ENCODE results near the gene VSTM2A.

VSTM2A gene

DNA sequence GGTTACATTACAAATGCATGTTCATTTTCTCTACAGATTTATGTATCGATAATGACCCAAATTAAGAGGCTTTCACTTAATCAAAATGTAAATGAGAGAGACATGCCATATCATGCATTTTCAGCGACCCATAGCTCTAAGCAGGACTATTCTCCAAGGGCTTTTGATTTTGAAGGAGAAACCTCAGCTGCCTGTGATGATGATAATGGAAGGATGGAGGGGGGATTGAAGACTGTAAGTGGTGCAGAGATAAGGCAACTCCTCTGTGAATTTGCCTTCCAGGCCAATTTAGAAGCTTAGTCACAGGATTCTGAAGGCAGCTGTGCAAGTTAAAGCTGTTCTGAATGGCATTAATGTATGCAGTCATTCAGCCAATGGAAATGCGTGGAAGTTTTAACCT lies 8.3 kb downstream of the VSTM2A start:
- Histone ChIP-seq H3K36me3 (ENCODE audit: control insufficient read depth, insufficient read depth, low read length) (no peaks in the 10 kb centered on the region), H3K4me1 (ENCODE audit: control insufficient read depth, insufficient read depth, low read length, poor library complexity, severe bottlenecking) (no peaks in the 10 kb centered on the region), H3K4me3 (ENCODE audit: extremely low read depth, insufficient read depth, low read length, poor library complexity, severe bottlenecking) (no peak overlapping the region), H3K27ac (ENCODE audit: low read depth, low read length, severe bottlenecking) (no peak overlapping the region), H3K9me3 (ENCODE audit: control insufficient read depth, low read length) (no peaks in the 10 kb centered on the region)
- 100% methylated on average over 1 of the region's 3 CpGs for WGBS, 2 experiments (ENCODE audit: insufficient coverage in 2 of 2)

DNA sequence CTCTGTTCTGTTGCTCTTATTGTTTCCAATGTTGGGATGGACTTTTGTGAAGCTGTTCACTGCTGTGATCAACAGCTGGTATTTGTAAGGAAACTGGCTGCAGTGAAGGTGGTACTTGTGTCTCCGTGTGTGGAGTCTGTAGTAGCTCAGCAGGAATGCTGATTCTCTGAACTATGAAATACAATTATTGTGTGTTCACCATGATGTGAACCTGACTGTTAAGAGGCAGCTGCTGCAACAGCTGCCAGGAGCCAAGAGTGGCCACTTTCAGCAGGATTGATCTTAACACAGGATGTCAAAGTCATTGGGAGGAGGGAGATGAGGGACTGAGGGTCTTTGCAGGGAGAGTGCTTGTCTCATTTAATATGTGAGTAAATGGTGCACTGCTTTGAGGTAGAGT lies 13.9 kb downstream of the VSTM2A start:
- Histone ChIP-seq H3K4me3 (ENCODE audit: extremely low read depth, insufficient read depth, low read length, poor library complexity, severe bottlenecking) (no peak overlapping the region), H3K4me1 (ENCODE audit: control insufficient read depth, insufficient read depth, low read length, poor library complexity, severe bottlenecking) (no peaks in the 10 kb centered on the region), H3K36me3 (ENCODE audit: control insufficient read depth, insufficient read depth, low read length) (no peaks in the 10 kb centered on the region), H3K27ac (ENCODE audit: low read depth, low read length, severe bottlenecking) (no peak overlapping the region), H3K9me3 (ENCODE audit: control insufficient read depth, low read length) (no peaks in the 10 kb centered on the region)
- 33 to 44% methylated on average over 1 of the region's 1 CpG for WGBS, 2 experiments (ENCODE audit: insufficient coverage in 2 of 2)

DNA sequence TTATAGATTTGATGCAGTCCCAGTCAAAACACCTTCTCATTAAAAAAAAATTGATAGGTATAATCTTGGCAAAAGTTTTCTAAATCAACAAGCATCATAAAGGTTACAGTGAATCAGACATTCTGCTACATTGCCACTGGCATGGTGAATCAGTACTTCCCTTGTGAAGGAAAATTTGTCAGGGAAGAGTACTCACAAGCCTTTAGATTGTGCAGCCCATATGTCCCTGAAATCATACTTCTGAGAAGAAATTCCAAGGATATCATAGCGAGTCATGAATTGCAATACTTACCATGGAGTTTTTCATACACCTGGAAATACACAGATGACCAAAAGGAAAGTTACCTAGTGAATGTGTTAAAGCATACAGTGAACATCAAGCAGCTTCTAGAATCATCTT lies 17.2 kb downstream of the VSTM2A start:
- H3K36me3 ChIP-seq (ENCODE audit: control insufficient read depth, insufficient read depth, low read length) = no peaks in the 10 kb centered on the region
- no peak overlapping the region for H3K27ac ChIP-seq (ENCODE audit: low read depth, low read length, severe bottlenecking)
- H3K4me3 ChIP-seq (ENCODE audit: extremely low read depth, insufficient read depth, low read length, poor library complexity, severe bottlenecking) = no peak overlapping the region
- H3K9me3 ChIP-seq (ENCODE audit: control insufficient read depth, low read length) = no peaks in the 10 kb centered on the region
- H3K4me1 ChIP-seq (ENCODE audit: control insufficient read depth, insufficient read depth, low read length, poor library complexity, severe bottlenecking) = no peaks in the 10 kb centered on the region
- no CpG with 5 or more reads among the region's 1 CpG for WGBS, 2 experiments (ENCODE audit: insufficient coverage in 2 of 2)

DNA sequence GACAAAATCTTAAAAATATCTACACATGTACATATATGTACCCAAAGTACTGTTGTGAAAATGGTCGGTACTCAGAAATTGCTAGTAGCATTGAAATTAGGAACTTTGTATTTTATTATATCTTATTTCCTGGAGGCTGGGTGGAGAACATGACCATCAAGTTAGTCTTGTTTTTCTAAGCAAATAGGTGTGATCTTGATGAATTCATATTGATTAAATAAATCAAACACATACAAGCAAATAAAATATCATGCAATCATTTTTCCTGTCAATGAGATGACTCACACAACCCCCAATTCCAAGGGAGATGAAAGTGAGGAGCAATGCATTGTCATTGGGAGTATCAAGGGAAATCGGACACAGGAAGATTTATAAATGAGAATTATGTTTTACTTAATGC lies 18.0 kb downstream of the VSTM2A start:
- Histone ChIP-seq H3K4me1 (ENCODE audit: control insufficient read depth, insufficient read depth, low read length, poor library complexity, severe bottlenecking) (no peaks in the 10 kb centered on the region), H3K36me3 (ENCODE audit: control insufficient read depth, insufficient read depth, low read length) (no peaks in the 10 kb centered on the region), H3K4me3 (ENCODE audit: extremely low read depth, insufficient read depth, low read length, poor library complexity, severe bottlenecking) (no peak overlapping the region), H3K27ac (ENCODE audit: low read depth, low read length, severe bottlenecking) (no peak overlapping the region), H3K9me3 (ENCODE audit: control insufficient read depth, low read length) (no peaks in the 10 kb centered on the region)
- no CpG with 5 or more reads among the region's 2 CpGs for WGBS, 2 experiments (ENCODE audit: insufficient coverage in 2 of 2)

DNA sequence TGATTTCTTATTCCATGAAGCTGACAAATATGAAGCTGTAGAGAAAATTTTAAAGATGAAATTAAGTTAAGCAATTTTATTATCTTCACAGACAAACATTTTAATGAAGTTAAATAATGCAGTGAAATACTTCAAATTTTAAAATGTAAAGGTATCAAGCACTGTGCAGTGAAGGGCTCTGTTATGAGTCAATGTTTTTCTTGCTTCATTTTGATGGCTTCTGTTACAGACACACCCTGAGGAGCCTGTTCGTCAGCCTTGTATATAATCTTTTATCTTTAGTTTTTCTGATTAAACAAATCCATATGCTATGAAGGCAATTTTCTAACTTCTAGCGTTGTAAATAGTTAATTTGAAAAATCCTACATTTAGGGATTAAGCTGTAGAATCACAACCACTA lies 18.5 kb downstream of the VSTM2A start:
- no peak overlapping the region for H3K4me3 ChIP-seq (ENCODE audit: extremely low read depth, insufficient read depth, low read length, poor library complexity, severe bottlenecking)
- H3K9me3 ChIP-seq (ENCODE audit: control insufficient read depth, low read length) = no peaks in the 10 kb centered on the region
- no peaks in the 10 kb centered on the region for H3K36me3 ChIP-seq (ENCODE audit: control insufficient read depth, insufficient read depth, low read length)
- H3K4me1 ChIP-seq (ENCODE audit: control insufficient read depth, insufficient read depth, low read length, poor library complexity, severe bottlenecking) = no peaks in the 10 kb centered on the region
- no peak overlapping the region for H3K27ac ChIP-seq (ENCODE audit: low read depth, low read length, severe bottlenecking)
- no CpG with 5 or more reads among the region's 2 CpGs for WGBS, 2 experiments (ENCODE audit: insufficient coverage in 2 of 2)

DNA sequence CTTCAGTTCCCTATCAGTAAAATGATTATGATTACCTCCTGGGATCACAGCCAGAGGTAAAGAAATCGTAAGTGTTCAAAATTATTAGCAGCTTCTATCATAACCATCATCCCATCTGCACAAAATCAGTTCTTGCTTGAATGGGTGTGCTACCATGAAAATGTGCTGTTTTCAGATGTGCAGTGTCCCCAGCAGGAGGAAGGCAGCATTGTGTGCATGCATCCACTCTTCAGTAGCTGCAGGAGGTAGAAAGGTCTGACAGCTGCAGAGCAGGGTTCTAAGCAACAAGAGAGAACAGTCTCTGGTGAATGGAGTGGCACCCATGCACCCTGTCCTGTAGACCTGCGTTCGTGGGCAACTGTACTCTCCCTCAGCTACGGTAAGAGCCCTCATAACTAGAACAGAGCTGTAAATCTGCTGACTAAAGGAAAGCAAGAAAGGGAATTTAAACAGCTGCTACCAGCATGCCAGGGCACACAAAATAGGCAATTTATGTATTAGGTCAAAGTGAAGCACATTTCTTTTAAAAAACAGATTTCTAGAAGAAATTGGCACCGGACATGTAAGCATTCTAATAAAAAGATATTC lies 21.2 kb downstream of the VSTM2A start:
- H3K4me1 ChIP-seq (ENCODE audit: control insufficient read depth, insufficient read depth, low read length, poor library complexity, severe bottlenecking) = no peaks in the 10 kb centered on the region
- no peak overlapping the region for H3K4me3 ChIP-seq (ENCODE audit: extremely low read depth, insufficient read depth, low read length, poor library complexity, severe bottlenecking)
- H3K36me3 ChIP-seq (ENCODE audit: control insufficient read depth, insufficient read depth, low read length) = no peaks in the 10 kb centered on the region
- no peak overlapping the region for H3K27ac ChIP-seq (ENCODE audit: low read depth, low read length, severe bottlenecking)
- H3K9me3 ChIP-seq (ENCODE audit: control insufficient read depth, low read length) = no peaks in the 10 kb centered on the region
- 95% methylated on average over 3 to 4 of the region's 5 CpGs for WGBS, 2 experiments (ENCODE audit: insufficient coverage in 2 of 2)

DNA sequence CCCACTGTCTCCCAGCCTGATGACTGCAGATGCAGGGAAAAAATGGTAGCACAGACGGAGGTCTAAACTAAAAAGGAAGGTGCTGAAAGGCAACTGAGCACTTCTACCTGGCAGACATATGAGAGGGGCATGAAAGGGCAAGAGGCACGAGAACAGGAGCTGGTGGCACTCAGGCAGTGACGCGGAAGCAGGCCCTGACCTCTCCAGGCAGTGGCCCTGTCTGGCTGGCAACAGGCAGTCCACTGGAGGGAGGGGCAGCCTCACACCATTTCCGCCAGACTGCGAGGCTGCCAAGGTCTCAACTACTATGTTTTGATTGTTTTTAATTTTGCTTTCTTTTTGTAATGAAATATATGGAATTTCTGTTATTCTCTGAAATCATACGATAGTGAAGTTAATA lies 23.3 kb downstream of the VSTM2A start:
- Histone ChIP-seq H3K4me3 (ENCODE audit: extremely low read depth, insufficient read depth, low read length, poor library complexity, severe bottlenecking) (no peak overlapping the region), H3K36me3 (ENCODE audit: control insufficient read depth, insufficient read depth, low read length) (no peaks in the 10 kb centered on the region), H3K9me3 (ENCODE audit: control insufficient read depth, low read length) (no peaks in the 10 kb centered on the region), H3K27ac (ENCODE audit: low read depth, low read length, severe bottlenecking) (no peak overlapping the region), H3K4me1 (ENCODE audit: control insufficient read depth, insufficient read depth, low read length, poor library complexity, severe bottlenecking) (no peaks in the 10 kb centered on the region)
- WGBS, 2 experiments (ENCODE audit: insufficient coverage in 2 of 2) = 82 to 96% methylated on average over 4 to 5 of the region's 7 CpGs

DNA sequence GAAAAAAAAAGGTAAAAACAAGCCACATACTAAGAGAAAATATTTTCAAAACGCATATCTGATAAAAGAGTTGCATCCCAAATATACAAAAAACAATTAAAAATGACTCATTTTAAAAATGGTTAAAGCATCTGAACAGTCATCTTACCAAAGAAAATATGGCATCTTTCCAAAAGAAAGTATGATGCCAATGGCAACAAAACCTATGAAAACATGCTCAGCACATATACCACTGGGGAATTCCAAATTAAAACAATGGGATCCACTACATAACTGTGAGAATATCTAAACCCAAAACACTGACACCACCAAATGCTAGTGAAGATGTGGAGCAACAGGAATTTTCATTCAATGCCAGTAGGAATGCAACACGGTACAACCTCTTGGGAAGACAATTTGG lies 39.3 kb downstream of the VSTM2A start:
- Histone ChIP-seq H3K36me3 (ENCODE audit: control insufficient read depth, insufficient read depth, low read length) (no peaks in the 10 kb centered on the region), H3K4me3 (ENCODE audit: extremely low read depth, insufficient read depth, low read length, poor library complexity, severe bottlenecking) (no peak overlapping the region), H3K27ac (ENCODE audit: low read depth, low read length, severe bottlenecking) (no peak overlapping the region), H3K4me1 (ENCODE audit: control insufficient read depth, insufficient read depth, low read length, poor library complexity, severe bottlenecking) (no peaks in the 10 kb centered on the region), H3K9me3 (ENCODE audit: control insufficient read depth, low read length) (no peaks in the 10 kb centered on the region)
- 88% methylated on average over 1 of the region's 2 CpGs; no CpG with 5 or more reads in 1 of the 2 experiments for WGBS, 2 experiments (ENCODE audit: insufficient coverage in 2 of 2)

DNA sequence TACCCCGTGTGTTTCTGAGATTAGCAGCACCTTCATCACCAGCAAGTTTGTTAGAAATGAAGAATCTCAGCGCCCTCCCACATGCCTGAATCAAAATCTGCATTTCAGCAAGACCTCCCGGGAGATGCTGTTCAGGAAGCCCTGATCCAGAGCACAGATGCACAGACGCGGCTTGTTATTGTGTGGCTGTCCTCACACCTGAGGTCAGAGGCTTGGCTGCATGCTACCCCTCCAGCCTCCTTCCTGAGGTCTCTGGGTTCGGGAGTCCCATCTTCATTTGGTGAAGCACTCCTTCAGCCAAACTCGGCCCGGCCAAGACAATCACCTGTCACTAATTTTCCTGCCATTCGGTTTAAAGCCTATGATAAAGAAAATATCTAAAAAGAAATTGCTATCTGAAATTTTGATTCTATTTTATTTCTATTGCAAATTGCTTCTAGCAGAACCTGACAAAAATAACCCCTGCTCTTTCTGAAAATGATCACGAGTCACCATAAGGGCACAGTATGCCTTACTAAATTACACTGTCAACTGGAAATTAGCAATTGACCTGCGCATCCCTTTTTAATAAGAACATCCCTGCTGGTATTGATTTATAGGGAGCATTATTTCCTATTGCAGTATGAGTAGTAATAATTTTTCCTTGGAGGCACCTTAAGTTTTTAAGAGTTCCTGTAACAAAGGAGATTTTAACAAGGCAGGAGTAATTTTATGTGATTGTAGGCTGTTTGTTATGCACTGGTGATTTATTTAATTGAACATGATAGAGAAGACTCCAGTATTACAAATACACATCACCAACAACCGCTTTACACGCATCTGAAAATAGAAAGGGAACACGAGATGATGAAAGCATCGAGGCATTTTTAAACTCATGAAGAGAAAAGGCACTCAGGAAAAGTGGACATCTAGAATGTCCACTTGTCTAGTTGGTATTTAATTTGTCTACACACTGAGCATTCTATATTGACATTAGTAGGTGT lies 49.5 kb downstream of the VSTM2A start:
- H3K36me3 ChIP-seq (ENCODE audit: control insufficient read depth, insufficient read depth, low read length) = no peaks in the 10 kb centered on the region
- no peak overlapping the region for H3K27ac ChIP-seq (ENCODE audit: low read depth, low read length, severe bottlenecking)
- no peak overlapping the region for H3K4me3 ChIP-seq (ENCODE audit: extremely low read depth, insufficient read depth, low read length, poor library complexity, severe bottlenecking)
- H3K4me1 ChIP-seq (ENCODE audit: control insufficient read depth, insufficient read depth, low read length, poor library complexity, severe bottlenecking) = no peaks in the 10 kb centered on the region
- 78 to 87% methylated on average over 5 to 6 of the region's 15 CpGs for WGBS, 2 experiments (ENCODE audit: insufficient coverage in 2 of 2)
- no peaks in the 10 kb centered on the region for H3K9me3 ChIP-seq (ENCODE audit: control insufficient read depth, low read length)

DNA sequence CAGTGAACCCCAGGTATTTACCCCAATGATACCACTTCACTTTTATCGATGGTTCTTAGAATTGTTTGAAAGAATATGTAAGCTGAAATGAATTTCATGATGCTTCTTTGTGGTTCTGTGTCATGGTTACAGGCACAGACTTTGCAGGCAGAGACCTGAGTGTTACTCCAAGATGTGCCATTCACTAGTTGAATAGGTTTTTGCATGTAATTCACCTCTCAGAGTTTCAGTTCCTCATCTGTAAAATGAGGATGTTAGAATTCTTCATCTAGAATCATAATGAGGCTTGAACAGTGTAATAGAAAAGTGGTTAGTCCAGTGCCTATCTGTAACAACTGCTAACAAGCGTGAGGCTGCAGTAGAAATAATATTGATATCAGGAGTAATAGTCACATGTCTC lies 54.6 kb downstream of the VSTM2A start:
- H3K9me3 ChIP-seq (ENCODE audit: control insufficient read depth, low read length) = no peaks in the 10 kb centered on the region
- H3K27ac ChIP-seq (ENCODE audit: low read depth, low read length, severe bottlenecking) = no peak overlapping the region
- no CpG with 5 or more reads among the region's 2 CpGs for WGBS, 2 experiments (ENCODE audit: insufficient coverage in 2 of 2)
- no peaks in the 10 kb centered on the region for H3K4me1 ChIP-seq (ENCODE audit: control insufficient read depth, insufficient read depth, low read length, poor library complexity, severe bottlenecking)
- no peak overlapping the region for H3K4me3 ChIP-seq (ENCODE audit: extremely low read depth, insufficient read depth, low read length, poor library complexity, severe bottlenecking)
- H3K36me3 ChIP-seq (ENCODE audit: control insufficient read depth, insufficient read depth, low read length) = no peaks in the 10 kb centered on the region

DNA sequence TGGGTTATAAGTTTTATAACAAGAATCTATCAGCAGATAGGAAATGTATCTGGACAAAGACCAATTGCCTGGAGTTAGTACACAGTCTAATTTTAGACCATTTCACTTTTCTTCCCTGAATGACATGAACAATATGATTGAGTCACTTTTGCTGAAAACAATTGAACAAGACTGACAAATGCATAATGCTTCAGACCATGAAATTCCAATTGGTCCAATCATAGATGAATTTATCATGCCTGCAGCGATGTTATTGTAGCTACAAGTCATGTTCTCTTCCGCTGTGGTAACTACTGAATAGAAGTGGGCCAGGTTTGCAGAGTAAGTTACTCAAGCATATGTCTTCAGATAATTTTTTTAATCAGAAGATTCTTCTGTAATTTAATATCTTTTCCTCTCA lies 73.4 kb downstream of the VSTM2A start:
- Histone ChIP-seq H3K4me3 (ENCODE audit: extremely low read depth, insufficient read depth, low read length, poor library complexity, severe bottlenecking) (no peak overlapping the region), H3K4me1 (ENCODE audit: control insufficient read depth, insufficient read depth, low read length, poor library complexity, severe bottlenecking) (no peaks in the 10 kb centered on the region), H3K27ac (ENCODE audit: low read depth, low read length, severe bottlenecking) (no peak overlapping the region), H3K9me3 (ENCODE audit: control insufficient read depth, low read length) (no peaks in the 10 kb centered on the region), H3K36me3 (ENCODE audit: control insufficient read depth, insufficient read depth, low read length) (no peaks in the 10 kb centered on the region)
- 67 to 93% methylated on average over 1 to 2 of the region's 2 CpGs for WGBS, 2 experiments (ENCODE audit: insufficient coverage in 2 of 2)

Data from mesodermal cell (in vitro differentiated cells).